ENCODE measurements around the gene PNLIPRP3.

The PNLIPRP3 gene

GRCh38 chr10:116444527-116445142, 17.0 kb downstream of the PNLIPRP3 start:
- Histone ChIP-seq H3K9me3 (ENCODE audit: control insufficient read depth, insufficient read depth, low read depth, low read length) (no peaks in the 10 kb centered on the region), H3K36me3 (ENCODE audit: control insufficient read depth in 2 of 2, insufficient read depth in 1 of 2, low read length in 2 of 2) (no peaks in the 10 kb centered on the region), H3K4me1 (ENCODE audit: control insufficient read depth, insufficient read depth, low read length) (no peaks in the 10 kb centered on the region), H3K27ac (ENCODE audit: extremely low read depth, low read depth, low read length) (no peak overlapping the region), H3K4me3 (ENCODE audit: low read depth, low read length) (no peak overlapping the region)
- ChIA-PET CTCF (interaction anchor here (0.5 to 2.8 kb wide), 21 partner anchors 9 to 1395 kb away, joined by 3 to 19 read pairs (median 4); partner anchors contain the start of gene PNLIPRP3), POLR2A (no interaction called here)
- no peak for TF ChIP-seq ZNF776 (tag by site-specific recombination; IDR thresholded peaks at IDR 0.05; ENCODE audit: borderline replicate concordance)
- 0 out of 2 replicates have a peak, but pooled peaks have one; percentile 43 for TF ChIP-seq ZNF660 (tag by site-specific recombination; IDR thresholded peaks at IDR 0.05)
- TF ChIP-seq ZNF10 (tag by site-specific recombination; IDR thresholded peaks at IDR 0.05), result no peak
- peak; percentile 81 for TF ChIP-seq ZNF654 (tag by site-specific recombination; IDR thresholded peaks at IDR 0.05; ENCODE audit: low read depth)
- TF ChIP-seq ZNF624 (tag by site-specific recombination; IDR thresholded peaks at IDR 0.05), result no peak
- TF ChIP-seq ZNF639 (tag by site-specific recombination; IDR thresholded peaks at IDR 0.05), result no peak
- 0 out of 2 replicates have a peak, but pooled peaks have one; percentile 16 for TF ChIP-seq SP7 (tag by site-specific recombination; IDR thresholded peaks at IDR 0.05)
- no peak for TF ChIP-seq SP3 (tag by site-specific recombination; IDR thresholded peaks at IDR 0.05)
- TF ChIP-seq CTCF (tag by site-specific recombination; IDR thresholded peaks at IDR 0.05), result peak; percentile 57; the same call in 1 of the 2 replicates

- CTCF ChIA-PET, result interaction anchor here (0.6 to 0.9 kb wide), 3 partner anchors 40 to 64 kb away, joined by 3 to 6 read pairs (median 3); no protein-coding TSS in a partner anchor
- POLR2A ChIA-PET, result no interaction called here
- H3K27ac ChIP-seq (ENCODE audit: extremely low read depth, low read depth, low read length), result no peak overlapping the region
- H3K36me3 ChIP-seq (ENCODE audit: control insufficient read depth in 2 of 2, insufficient read depth in 1 of 2, low read length in 2 of 2), result no peaks in the 10 kb centered on the region
- H3K9me3 ChIP-seq (ENCODE audit: control insufficient read depth, insufficient read depth, low read depth, low read length), result no peaks in the 10 kb centered on the region
- H3K4me3 ChIP-seq (ENCODE audit: low read depth, low read length), result no peak overlapping the region
- TF ChIP-seq ZNF148 (tag by site-specific recombination; IDR thresholded peaks at IDR 0.05; ENCODE audit: borderline replicate concordance) (no peak), ZNF398 (tag by site-specific recombination; IDR thresholded peaks at IDR 0.05) (no peak)
- H3K4me1 ChIP-seq (ENCODE audit: control insufficient read depth, insufficient read depth, low read length), result no peaks in the 10 kb centered on the region
These were observed 23.2 kb downstream of the PNLIPRP3 start for GRCh38 chr10:116450861-116451260.

GRCh38 chr10:116451711-116452337, 24.2 kb downstream of the PNLIPRP3 start:
- Histone ChIP-seq H3K4me3 (ENCODE audit: low read depth, low read length) (no peak overlapping the region), H3K36me3 (ENCODE audit: control insufficient read depth in 2 of 2, insufficient read depth in 1 of 2, low read length in 2 of 2) (no peaks in the 10 kb centered on the region), H3K27ac (ENCODE audit: extremely low read depth, low read depth, low read length) (no peak overlapping the region), H3K4me1 (ENCODE audit: control insufficient read depth, insufficient read depth, low read length) (no peaks in the 10 kb centered on the region), H3K9me3 (ENCODE audit: control insufficient read depth, insufficient read depth, low read depth, low read length) (no peaks in the 10 kb centered on the region)
- CTCF ChIA-PET, result interaction anchor here (0.6 kb wide), 2 partner anchors 724 to 978 kb away, joined by 3 read pairs; no protein-coding TSS in a partner anchor
- POLR2A ChIA-PET, result no interaction called here
- TF ChIP-seq ZNF518A (tag by site-specific recombination; conservative IDR thresholded peaks at IDR 0.05; ENCODE audit: low read depth) (no peak), ZNF670 (tag by site-specific recombination; IDR thresholded peaks at IDR 0.05; ENCODE audit: low read depth) (no peak), ZNF26 (tag by site-specific recombination; IDR thresholded peaks at IDR 0.05) (no peak)
